IMR-90 (cell line): ENCODE measurements around the gene JPT1.
A peak's percentile ranks its signal among the peaks of the same experiment; 100 is the strongest.

ENCODE experiments used
- BHLHE40 ChIP-seq: fragments of 150-350 bp; IDR thresholded peaks from 2 replicates; pipeline ENCODE4 v1.6.1; 2016; ENCODE audit warnings: mild to moderate bottlenecking, low read depth, low read length
- CEBPB ChIP-seq: IDR thresholded peaks from 2 replicates; pipeline ENCODE4 v1.6.1; 2012; ENCODE audit warnings: low read depth, low read length, improper control_type of control experiment
- ELK1 ChIP-seq: fragments of 150-350 bp; IDR thresholded peaks from 2 replicates; pipeline ENCODE4 v1.6.1; 2016; ENCODE audit warnings: low read depth, mild to moderate bottlenecking, low read length, moderate library complexity, borderline replicate concordance
- MAFK ChIP-seq: IDR thresholded peaks from 2 replicates; pipeline ENCODE4 v1.6.1; 2012; ENCODE audit warnings: low read depth, low read length, improper control_type of control experiment
- MAZ ChIP-seq: IDR thresholded peaks from 2 replicates; pipeline ENCODE4 v1.6.1; 2012; ENCODE audit warnings: low read depth, mild to moderate bottlenecking, low read length, improper control_type of control experiment, moderate library complexity, borderline replicate concordance
- POLR2A ChIP-seq: IDR thresholded peaks from 2 replicates; pipeline ENCODE4 v1.6.1; 2012; ENCODE audit warnings: mild to moderate bottlenecking, low read depth, low read length
- RAD21 ChIP-seq: IDR thresholded peaks from 2 replicates; pipeline ENCODE4 v1.6.1; 2012; ENCODE audit warnings: low read length, improper control_type of control experiment
- RCOR1 ChIP-seq: IDR thresholded peaks from 2 replicates; pipeline ENCODE4 v1.6.1; 2012; ENCODE audit warnings: mild to moderate bottlenecking, low read length, improper control_type of control experiment; ENCODE audit not compliant: insufficient replicate concordance
- RFX5 ChIP-seq: IDR thresholded peaks from 2 replicates; pipeline ENCODE4 v1.8.0; 2012; ENCODE audit warnings: low read depth, mild to moderate bottlenecking, low read length, moderate library complexity
- SMC3 ChIP-seq: fragments of 150-350 bp; IDR thresholded peaks from 2 replicates; pipeline ENCODE4 v1.6.1; 2016; ENCODE audit warnings: low read depth, mild to moderate bottlenecking, antibody characterized with exemption, low read length, moderate library complexity
- USF2 ChIP-seq: fragments of 150-350 bp; IDR thresholded peaks from 2 replicates; pipeline ENCODE4 v1.6.1; 2017; ENCODE audit warnings: mild to moderate bottlenecking, antibody characterized with exemption, low read length, low read depth
- TF ChIP-seq, protein P1 (sequence below): conservative IDR thresholded peaks from 2 replicates; pipeline ENCODE4 v1.5.1; 2012; ENCODE audit warnings: mild to moderate bottlenecking, low read depth, low read length, improper control_type of control experiment

DNA sequence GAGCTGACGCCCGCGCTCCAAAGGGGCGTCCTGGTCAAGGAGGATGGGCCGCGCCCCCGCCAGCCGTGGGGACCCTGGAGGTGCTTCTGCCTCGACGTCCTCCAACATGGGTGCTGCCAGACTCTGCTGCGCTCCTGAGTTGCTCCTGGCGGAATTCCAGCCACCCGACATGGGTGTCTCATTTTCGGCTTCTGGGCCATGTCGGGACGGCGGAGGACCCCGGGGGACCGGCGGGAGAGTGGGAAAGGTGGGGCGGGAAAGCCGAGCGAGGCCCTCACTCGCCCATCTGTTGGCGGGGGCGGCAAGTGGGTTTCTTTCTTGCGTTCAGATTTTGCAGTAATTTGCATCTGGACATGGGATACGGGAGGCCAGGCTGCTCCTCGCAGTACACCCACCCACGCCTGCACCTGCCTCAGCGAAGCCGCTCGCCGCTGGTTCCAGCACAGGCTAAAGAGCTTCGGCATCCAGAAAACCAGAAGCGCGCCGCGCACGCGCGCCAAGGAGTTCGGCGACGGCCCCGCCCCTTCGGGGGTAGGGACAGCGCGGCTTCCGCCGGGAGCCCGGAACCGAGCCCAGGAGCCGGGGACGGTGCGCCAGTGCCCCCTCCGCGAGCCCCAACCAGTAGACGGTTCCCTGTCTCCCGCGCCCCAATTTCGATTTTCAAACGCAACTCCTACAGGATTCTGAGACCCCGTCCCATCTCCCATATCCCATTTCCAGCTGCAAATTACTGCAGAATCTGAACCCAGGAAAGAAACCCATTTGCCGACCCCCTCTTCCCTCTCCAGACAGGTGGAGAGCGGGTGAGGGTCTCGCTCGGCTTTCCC lies 44.7 kb downstream of the JPT1 start, which contains the start of gene ARMC7:
- TF ChIP-seq MAZ (peak; percentile 66; the same call in 1 of the 2 replicates), POLR2A (no peak), SMC3 (no peak), CEBPB (no peak), MAFK (no peak), RAD21 (peak; percentile 2; the same call in 1 of the 2 replicates), RCOR1 (peak; percentile 89), RFX5 (no peak), ELK1 (no peak), BHLHE40 (no peak), USF2 (no peak)
- TF ChIP-seq, protein P1, sequence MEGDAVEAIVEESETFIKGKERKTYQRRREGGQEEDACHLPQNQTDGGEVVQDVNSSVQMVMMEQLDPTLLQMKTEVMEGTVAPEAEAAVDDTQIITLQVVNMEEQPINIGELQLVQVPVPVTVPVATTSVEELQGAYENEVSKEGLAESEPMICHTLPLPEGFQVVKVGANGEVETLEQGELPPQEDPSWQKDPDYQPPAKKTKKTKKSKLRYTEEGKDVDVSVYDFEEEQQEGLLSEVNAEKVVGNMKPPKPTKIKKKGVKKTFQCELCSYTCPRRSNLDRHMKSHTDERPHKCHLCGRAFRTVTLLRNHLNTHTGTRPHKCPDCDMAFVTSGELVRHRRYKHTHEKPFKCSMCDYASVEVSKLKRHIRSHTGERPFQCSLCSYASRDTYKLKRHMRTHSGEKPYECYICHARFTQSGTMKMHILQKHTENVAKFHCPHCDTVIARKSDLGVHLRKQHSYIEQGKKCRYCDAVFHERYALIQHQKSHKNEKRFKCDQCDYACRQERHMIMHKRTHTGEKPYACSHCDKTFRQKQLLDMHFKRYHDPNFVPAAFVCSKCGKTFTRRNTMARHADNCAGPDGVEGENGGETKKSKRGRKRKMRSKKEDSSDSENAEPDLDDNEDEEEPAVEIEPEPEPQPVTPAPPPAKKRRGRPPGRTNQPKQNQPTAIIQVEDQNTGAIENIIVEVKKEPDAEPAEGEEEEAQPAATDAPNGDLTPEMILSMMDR = no peak
